Central memory CD4-positive, alpha-beta T cell (primary cell): Measurements from ENCODE around the gene EIF3F.

ENCODE experiments used
- DNase-seq: peaks from one replicate; pipeline ENCODE4 v3.0.0; 2022

The EIF3F gene

DNA sequence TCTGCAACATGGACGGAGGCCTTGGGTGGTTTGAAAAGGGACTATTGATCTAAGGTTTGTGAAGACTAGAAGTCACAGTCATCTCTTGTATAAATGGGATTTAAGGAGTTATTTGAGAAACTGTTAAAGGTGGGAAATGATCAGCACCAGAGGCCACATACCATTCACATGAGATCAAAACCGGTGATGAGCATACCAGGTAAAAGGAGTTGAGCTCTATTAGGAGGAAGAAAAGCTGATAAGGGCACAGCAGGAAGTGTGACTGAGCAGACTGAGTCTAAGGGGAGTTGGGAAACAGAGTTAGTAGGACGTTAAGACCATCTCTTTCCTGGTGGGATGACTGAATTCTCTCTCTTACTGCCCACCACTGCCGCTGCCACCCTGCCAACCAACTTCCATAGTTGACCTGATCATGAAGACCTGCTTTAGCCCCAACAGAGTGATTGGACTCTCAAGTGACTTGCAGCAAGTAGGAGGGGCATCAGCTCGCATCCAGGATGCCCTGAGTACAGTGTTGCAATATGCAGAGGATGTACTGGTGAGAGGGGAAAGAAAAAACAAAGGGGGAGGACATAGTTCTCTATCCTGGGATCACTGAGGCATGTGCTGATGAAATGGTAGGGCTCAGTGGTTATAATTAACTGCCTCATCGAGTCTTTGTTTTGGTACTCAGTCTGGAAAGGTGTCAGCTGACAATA is 7.6 kb downstream of the EIF3F start:
- DNase-seq = no peak

DNA sequence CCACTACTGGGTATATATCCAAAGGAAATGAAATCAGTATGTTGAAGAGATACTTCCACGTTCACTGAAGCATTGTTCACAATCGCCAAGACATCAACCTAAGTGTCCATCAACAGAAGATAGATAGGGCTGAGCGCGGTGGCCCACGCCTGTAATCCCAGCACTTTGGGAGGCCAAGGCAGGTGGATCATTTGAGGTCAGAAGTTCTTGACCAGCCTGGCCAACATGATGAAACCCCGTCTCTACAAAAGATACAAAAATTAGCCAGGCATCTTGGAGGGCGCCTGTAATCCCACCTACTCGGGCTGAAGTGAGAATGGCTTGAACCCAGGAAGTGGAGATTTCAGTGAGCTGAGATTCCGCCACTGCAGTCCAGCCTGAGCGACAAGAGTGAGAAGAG is 12.7 kb downstream of the EIF3F start:
- no peak for DNase-seq

DNA sequence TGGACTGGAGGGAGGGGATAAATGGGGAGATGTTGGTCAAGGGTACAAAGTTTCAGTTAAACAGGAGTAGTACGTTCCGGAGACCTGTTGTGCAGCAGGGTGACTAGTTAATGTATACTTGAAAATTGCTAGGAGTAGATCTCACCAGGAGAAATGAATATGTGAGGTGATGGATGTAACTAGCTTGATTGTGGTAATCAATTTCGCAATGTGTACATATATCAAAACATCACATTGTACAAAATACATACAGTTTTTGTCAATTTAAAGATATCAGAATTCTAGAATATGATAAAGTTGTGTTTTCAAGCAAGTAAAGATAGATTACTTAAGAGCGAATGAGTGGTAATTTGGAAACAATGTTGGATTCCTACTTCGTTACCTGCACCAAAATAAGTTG is 13.3 kb downstream of the EIF3F start:
- DNase-seq = no peak

DNA sequence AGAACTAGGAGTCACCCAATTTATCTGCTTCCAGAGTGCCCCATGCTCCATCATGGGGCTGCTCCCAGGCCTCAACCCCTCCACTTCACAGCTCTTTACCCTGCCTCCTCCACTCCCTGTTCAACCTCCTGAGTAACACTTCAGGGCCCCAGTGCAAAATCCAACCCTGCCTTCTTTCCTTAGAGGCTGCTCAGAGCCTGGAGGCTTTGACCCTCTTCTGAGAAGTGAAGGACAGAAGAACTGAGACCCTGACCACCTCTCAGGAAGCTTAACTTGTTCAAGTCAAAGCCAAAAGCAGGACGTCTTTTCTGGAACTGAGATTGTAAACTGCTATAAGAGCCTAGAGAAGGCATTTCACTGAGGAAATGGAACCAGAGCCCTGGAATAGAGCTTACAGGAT is 15.5 kb downstream of the EIF3F start:
- no peak for DNase-seq

DNA sequence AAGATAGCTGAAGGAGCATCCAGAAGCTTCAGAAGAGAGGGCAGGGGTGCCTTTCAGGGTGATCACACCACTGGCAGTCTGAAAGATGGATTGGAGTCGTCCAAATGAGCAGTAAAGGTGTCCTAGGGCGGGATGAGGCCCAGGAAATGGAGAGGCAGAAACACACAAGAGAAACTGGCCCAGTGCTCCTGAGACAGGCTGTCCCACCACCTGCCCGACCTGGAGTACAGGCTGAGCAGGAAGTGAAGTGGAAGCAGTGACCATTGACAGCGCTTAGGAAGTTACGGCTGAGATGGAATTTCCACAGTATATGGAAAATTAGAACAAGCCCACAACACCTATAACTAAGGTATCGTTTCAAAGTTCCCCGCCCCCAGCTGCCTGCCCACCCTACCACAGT is 16.1 kb downstream of the EIF3F start:
- no peak for DNase-seq

DNA sequence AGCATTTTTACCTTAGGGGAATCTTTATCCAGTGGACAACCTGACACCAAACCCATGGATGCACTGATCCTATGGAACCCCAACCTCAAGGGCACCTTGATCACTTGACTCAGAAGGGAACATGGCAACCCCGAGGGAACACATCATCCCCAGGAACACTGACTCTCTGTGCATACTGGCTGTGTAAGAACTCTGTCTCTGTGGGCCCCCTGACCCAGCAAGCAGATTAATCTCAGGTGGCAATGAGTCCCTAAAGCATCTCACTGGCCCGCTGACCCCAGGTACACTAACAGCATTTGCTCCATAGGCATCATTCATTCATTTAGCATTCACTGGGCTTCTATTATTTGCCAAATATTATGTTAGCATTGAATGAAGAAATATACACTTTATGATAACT is 16.9 kb downstream of the EIF3F start:
- DNase-seq = no peak

DNA sequence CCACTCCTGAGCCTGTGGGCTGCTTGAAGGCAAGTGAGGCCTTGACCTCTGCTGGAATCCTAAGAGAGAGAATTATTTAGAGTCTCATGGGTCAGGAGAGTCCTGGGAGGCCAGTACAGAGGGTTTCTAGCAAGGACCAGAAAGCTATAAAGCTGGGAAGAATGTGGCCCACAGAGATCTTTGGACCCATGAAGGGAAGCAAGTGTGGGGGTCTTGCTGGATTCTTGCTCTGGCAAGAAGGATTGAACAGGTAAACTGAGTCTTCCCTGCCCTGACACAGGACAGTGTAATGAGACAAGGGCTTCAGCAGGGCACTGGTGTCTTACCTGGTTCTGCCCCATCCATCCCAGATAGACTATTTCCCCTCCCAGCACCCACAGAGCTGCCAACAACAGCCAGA is 18.4 kb downstream of the EIF3F start:
- no peak for DNase-seq

DNA sequence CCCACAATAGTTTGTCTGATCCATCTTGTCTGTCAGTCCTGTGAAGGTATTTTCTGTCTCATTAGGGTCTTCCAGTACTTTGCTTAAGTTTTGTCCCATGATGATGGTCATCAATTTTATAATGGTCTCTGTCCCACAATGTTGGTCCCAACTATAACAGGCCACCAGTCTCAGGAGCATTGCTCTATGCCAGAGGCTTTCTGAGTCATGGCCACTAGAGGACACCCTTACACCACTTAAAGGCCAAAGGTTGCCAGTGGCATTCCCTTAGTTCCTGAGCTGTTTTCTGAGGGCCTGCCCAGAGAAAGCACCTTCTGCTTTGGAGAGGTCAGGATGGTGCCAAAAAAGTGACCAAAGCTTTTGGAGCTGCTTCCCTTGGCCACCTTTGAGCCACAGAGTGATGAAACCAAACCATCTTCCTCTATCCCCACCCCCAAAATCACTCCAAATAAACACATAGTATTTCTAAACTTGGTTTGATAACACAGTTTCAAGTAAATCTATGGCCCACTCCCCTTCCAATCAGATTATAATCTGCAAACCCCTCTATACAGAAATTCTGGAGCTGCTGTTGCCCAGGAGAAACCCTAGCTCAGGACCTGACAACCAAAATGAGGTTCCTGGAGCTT is 19.3 kb downstream of the EIF3F start:
- peak; percentile 42 for DNase-seq

DNA sequence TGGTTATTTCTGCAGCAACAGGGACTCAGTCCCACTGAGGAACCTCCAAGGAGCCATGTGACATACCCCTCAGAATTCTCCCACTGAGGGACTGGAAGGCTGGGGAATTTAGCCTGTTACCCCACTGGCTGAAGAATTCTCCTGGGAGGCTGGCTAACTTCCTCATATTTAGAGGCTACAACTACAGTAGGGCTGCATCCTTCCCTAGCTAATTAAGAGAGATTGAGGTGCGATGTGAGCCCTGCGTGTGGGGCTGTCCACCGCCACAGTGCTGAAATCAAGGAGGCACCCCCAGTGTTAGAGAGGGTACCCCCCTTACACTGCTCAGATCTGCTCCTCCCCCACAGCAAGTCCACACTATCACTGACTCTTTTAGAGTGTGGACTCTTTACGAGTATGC is 21.1 kb downstream of the EIF3F start:
- no peak for DNase-seq

DNA sequence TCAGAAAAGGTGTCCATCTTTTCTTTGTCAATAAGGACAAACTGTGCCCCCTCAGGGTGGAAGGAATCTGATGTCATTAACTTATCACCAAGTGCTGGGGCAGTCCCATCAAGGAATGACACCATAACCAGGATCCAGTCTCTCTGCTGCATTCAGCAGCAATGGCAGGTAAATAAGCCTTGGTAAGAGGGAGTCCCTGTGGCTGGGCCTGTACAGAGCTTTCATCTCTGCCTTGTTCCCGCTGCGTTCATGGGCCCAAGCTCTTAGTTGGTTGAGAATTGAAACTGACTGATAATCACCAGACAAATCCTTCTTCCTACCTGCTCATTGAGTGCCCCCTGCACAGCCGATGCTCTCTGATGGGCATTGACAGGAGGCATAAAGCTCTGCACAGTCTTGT is 22.7 kb downstream of the EIF3F start:
- no peak for DNase-seq

DNA sequence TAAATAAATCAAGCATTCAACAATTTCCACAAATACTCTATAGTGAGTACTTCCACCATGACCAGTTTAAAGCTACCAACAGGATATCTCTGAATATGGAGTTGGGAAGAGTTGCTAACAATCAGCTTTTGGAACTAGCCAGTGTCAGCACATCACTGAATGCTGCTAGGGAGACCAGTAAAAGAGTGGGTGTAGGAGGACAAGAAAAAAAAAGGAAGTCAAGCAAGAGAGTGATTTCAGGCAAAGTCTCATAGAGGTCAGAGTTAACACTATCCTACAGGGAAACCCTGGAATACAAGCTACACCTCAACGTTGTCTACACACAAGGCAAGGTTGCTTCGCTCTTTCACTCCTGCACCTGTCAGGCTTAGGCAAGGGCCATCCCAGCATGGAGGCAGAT is 24.2 kb downstream of the EIF3F start:
- DNase-seq = no peak

DNA sequence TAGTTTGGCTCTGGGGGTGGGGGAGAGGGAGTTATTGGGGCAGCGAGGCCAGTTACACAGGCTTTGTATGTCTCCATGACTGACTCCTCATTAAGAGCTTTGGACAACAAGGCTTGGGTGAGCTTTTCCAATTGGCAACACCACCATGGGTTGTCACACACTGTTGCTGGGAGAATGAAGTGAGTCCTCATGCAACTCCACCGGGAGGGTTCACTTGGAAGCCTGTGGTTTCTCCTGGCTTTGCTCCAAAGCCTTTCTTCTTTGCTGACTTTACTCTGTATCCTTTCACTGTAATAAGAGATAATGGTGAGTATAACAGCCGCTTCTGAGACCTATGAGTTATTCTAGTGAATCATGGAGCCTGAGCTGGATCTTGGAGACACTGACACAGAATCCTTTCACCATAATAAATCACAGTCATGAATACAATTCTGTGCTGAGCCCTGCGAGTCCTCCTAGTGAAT is 24.9 kb downstream of the EIF3F start:
- DNase-seq = no peak

DNA sequence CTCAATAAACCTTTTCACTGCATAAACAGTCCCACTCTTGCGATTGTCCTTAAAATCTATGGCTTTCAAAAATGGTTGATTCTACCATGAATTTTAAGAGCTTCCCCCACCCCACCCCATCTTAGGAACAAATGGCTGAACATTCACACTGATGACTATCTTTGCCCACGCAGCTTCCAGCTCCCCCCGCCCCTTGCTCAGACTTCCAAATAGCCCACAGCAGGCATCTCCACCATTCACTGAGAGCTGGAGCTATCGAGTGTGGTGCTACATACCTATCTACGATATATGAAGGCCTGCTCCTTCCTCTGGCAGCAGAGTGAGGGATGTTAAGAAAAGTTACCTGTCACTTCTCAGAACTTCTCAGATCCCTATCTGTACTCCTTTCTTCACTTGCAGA is 26.7 kb downstream of the EIF3F start:
- DNase-seq = no peak

DNA sequence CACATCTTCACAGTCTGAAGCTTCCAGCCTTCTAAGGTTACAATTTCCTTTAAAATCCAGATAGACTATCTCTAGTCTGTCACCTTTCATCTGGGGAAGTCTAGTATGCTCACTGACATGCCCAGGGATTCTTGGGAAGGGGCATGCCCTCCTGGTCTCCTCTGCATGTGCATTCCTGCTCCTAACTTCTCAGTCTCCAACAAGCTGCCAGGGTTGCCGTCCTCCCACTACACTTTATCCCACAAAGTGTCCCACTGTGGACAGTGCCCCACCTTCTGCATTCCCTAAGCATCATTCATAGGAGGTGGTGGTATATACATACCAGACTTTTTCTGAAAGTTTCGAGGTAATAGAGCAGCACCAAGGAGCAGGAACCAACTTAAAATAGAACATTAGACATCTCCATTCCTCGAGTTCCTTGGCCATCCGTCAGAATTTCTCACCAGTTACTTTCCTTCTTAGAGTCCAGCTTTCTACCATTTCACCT is 28.7 kb downstream of the EIF3F start:
- DNase-seq = no peak

DNA sequence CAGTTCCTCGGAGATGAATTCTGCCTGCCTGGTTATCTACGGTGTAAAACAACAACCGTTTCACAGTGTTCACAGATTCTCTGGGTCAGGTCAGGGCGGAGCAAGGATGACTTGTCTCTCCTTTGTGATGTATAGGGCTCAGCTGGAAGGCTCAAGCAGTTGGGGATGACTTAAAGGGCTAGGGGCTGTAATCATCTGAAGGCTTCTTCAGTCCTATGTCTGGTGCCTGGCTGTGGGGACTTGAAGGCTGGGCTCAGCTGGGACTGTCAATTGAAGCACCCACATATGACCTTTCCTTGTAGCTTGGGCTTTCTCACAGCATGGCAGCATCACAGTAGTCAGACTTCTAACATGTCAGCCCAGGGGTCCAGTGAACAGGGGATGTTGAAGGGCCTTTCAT is 29.3 kb downstream of the EIF3F start:
- no peak for DNase-seq

DNA sequence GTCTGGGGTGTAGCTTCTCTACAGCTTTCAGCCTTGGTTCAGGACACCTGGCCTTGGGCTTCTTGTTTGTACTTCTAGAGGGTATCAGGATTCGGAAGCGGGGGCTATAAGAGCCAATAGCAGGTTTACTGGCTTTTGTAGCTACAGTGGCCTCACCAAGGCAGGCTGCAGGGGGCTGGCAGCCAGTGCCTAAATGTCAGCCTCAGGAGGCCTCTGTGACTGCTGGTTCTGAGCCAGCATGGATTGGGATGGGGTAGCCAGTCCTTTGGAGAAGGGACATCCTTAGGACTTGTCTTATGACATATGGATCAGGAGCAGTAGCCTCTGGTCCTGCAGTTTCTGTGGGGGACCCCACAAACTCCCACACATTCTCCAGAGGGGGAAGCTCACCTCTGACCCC is 29.9 kb downstream of the EIF3F start:
- no peak for DNase-seq

DNA sequence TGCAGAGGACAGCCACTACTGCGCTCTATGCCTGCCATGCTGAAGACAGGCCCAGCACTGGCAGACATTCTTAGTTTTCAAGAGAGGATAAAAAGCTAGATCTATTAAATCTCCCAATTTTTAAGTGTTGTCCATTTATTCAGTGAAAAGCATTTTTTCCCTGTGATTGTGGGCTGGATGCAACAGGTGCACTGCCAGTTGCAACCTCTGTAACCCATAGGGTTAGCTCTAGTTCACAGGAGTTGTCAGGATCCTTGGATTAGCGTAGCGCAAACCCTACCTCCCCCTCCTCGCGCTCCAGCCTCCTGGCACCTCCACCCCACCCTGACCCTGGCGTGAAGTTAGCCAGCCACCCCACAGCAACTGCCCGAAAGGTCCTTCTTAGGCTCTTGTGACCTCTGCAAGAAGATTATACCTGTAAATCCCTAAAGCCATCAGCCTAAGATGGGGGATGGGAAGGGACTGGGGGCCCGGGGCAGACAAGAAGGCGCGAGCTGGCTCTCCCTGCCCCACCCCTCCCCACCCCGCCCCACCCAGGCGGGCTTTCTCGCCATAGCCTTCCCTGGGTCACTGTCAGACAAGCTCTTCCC is 30.9 kb downstream of the EIF3F start:
- no peak for DNase-seq

DNA sequence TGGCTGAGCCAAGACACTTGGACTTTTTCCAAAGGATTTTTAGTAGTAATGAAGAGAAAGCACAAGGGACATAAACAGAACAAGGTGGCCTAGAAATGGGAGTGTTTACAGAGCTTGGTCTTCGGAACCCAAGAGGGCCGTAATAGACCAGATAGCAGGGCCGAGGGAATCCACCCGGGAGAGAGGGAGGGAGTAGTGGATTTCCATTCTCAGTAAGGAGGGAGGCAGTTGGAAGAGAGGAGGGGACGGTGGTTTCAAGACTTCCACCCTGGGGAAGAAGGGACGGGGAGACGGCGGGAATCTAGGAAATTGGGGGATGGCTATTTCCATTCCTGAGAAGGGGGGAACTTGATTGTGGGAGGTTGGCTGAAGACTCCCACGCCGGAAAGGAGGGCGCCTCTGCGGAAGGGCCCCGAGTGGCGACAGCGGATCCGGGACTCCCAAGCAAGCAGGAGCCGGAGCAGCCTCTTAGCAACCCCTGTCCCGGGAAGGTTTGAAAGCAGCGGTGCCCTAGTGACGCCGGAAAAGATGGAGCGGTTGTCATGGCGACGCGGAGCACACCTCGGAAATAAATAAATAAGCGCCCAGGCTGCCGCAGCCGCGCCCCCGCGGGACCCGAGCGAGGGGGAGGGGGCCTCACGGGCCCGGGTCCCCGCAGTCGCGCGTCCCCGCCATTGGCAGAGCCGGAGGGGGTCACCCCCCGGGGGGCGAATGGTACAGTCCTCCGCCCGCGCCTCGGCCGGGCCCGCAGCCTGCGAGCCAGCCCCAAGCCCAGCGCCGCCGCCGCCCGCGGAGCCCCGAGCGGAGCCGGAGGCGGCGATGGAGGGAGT is 31.6 kb downstream of the EIF3F start:
- peak; percentile 81 for DNase-seq

DNA sequence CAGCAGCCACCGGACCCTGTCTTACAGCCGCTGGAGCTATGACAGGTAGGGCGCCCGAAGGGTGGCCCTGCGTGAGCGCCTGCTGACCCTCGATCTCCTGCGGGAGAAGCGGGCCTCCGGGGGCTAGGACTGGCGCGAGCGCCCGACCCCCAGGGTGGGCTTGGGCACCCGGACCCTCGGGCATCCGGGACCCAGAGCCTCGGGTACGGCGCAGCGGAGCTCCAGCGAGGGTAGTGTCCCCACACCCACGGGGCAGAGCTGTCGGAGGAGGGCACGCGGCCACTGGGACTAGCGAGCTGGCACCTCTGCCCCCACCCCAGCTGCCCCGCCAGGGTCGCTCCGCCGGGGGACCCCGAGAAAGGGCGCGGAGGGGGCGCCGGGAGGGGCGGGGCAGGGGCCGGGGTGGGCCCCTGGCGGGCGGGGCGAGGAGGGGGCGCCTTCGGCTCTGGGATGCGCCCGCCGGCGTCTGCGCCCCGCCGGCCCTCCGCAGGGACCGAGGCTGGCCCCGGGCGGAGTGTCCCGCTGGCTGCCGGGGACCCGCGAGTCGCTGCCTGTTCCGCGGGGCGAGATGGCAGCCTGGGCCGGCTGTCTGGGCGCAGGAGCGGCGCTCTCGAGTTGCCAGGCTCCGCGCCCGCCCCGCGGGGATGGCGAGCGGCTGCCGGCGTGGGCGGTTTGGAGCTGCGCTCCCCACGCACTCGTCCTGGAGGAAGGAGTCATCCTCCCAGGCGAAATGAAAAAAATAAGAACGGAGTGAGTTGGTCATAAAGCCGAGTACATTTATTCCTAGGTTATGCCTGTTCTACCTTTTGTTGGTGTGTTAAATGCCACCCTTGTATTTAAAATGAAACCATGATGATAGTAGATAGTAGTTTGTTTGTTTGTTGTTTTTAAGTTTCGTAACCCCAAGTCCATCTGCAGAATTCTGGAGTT is 32.4 kb downstream of the EIF3F start:
- DNase-seq = peak; percentile 15

DNA sequence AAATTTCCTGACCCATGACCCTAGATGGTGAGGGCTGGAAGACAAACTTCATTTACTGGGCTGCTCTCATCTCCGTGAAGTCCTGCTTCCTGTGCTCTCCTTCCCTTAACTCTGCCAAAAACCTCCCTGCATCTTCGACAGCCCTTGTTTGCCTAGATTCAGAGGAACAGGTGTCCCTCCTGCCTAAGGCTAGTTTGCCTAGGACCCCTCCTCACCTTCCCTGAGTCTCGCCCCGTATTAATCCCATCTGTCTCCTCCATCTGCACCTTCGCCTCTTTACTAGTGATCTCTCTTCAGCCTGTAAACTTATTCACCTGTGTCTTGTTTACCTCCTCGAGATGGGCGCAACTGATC is 33.1 kb downstream of the EIF3F start:
- DNase-seq = no peak

DNA sequence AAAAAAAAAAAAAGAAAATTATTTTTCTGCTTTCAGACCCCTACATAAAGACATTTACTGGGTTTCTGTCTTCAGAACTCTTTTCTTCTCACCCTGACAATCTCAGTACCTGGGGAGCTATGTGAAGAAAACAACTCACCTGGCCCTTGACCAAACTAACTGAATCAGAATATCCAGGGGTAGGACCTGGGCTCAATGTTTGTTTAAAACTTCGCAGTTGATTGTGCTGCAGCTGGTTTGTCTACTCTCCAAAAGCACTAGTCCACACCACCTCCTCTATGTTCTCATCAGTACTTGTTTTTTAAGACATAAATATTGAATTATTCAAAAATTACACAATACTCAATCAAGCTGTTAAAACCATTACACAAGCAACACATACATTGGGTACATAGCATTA is 34.8 kb downstream of the EIF3F start:
- no peak for DNase-seq

DNA sequence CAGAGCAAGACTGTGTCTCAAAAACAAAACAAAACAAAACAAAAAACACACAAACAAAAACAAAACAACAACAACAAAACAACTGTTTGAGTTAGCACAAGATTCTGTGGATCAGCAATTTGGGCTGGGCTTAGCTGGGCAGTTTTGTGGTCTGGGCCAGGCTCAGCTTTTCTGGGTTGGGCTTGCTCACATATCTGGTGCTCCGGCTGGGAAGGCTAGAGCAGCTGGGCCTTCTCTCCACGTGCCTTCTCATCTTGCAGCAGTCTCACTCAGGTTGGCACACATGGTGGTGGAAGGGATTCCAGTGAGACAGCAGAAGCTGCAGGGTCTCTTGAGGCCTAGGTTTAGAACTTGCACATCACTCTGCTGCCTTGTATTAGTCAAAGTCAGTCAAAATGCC is 35.7 kb downstream of the EIF3F start:
- no peak for DNase-seq
